IMR-90 (cell line): ENCODE measurements around the gene MSH5.

Experiments used
- BHLHE40 ChIP-seq: fragments of 150-350 bp; IDR thresholded peaks from 2 replicates; pipeline ENCODE4 v1.6.1; 2016; ENCODE audit warnings: mild to moderate bottlenecking, low read depth, low read length
- CEBPB ChIP-seq: IDR thresholded peaks from 2 replicates; pipeline ENCODE4 v1.6.1; 2012; ENCODE audit warnings: low read depth, low read length, improper control_type of control experiment
- CHD1 ChIP-seq: IDR thresholded peaks from 2 replicates; pipeline ENCODE4 v1.6.1; 2012; ENCODE audit warnings: low read depth, low read length, improper control_type of control experiment
- CTCF ChIP-seq: conservative IDR thresholded peaks from 2 replicates; pipeline ENCODE4 v1.5.1; 2012; ENCODE audit warnings: mild to moderate bottlenecking, low read depth, low read length, improper control_type of control experiment
- FOS ChIP-seq: fragments of 150-350 bp; IDR thresholded peaks from 2 replicates; pipeline ENCODE4 v1.6.1; 2016; ENCODE audit warnings: low read depth, low read length
- MXI1 ChIP-seq: IDR thresholded peaks from 2 replicates; pipeline ENCODE4 v1.6.1; 2012; ENCODE audit warnings: low read depth, mild to moderate bottlenecking, low read length, moderate library complexity, borderline replicate concordance
- POLR2A ChIP-seq: IDR thresholded peaks from 2 replicates; pipeline ENCODE4 v1.6.1; 2012; ENCODE audit warnings: mild to moderate bottlenecking, low read depth, low read length
- RAD21 ChIP-seq: IDR thresholded peaks from 2 replicates; pipeline ENCODE4 v1.6.1; 2012; ENCODE audit warnings: low read length, improper control_type of control experiment
- RCOR1 ChIP-seq: IDR thresholded peaks from 2 replicates; pipeline ENCODE4 v1.6.1; 2012; ENCODE audit warnings: mild to moderate bottlenecking, low read length, improper control_type of control experiment; ENCODE audit not compliant: insufficient replicate concordance
- RFX5 ChIP-seq: IDR thresholded peaks from 2 replicates; pipeline ENCODE4 v1.8.0; 2012; ENCODE audit warnings: low read depth, mild to moderate bottlenecking, low read length, moderate library complexity
- SMC3 ChIP-seq: fragments of 150-350 bp; IDR thresholded peaks from 2 replicates; pipeline ENCODE4 v1.6.1; 2016; ENCODE audit warnings: low read depth, mild to moderate bottlenecking, antibody characterized with exemption, low read length, moderate library complexity
- USF2 ChIP-seq: fragments of 150-350 bp; IDR thresholded peaks from 2 replicates; pipeline ENCODE4 v1.6.1; 2017; ENCODE audit warnings: mild to moderate bottlenecking, antibody characterized with exemption, low read length, low read depth

- no peak for TF ChIP-seq CTCF
- no peak for TF ChIP-seq RAD21
- TF ChIP-seq BHLHE40: no peak
- TF ChIP-seq CEBPB: no peak
- no peak for TF ChIP-seq RFX5
- TF ChIP-seq CHD1: no peak
- TF ChIP-seq RCOR1: no peak
- TF ChIP-seq POLR2A: no peak
- no peak for TF ChIP-seq SMC3
- no peak for TF ChIP-seq MXI1
- TF ChIP-seq USF2: no peak
- TF ChIP-seq FOS: no peak
Measured at GRCh38 chr6:31760790-31761189, 21.0 kb downstream of the MSH5 start.
